NCI-H2196 treated with DMSO at 0.1 percent for 48 hours (cell line): ENCODE data around the gene PARD6G.
A peak's percentile ranks its signal among the peaks of the same experiment; 100 is the strongest.
"Not testable (repeated sequence)": the region's sequence is repeated elsewhere in the genome, so short reads cannot be mapped to it uniquely, and the experiment has no call there.

Source experiments
- DNase-seq: peaks from one replicate; lab custom pipeline; 2025; ENCODE audit not compliant: unreplicated experiment; lab: John Stamatoyannopoulos, UW

PARD6G gene

GRCh38 chr18:80247393-80247841 lies at the start of gene PARD6G:
TSS of gene PARD6G (minus strand) at chr18:80247514. CDS start at chr18:80247348, 166 bp downstream.
- peak; percentile 58 for DNase-seq

- DNase-seq, result not testable (repeated sequence)
Observed at GRCh38 chr18:80262241-80263033, 15.1 kb upstream of the PARD6G start.

- no peak for DNase-seq
Observed at GRCh38 chr18:80259610-80260009, 12.3 kb upstream of the PARD6G start.

GRCh38 chr18:80258640-80259039 lies 11.3 kb upstream of the PARD6G start:
- DNase-seq, result no peak

- not testable (repeated sequence) for DNase-seq
Observed at GRCh38 chr18:80257579-80258543, 10.5 kb upstream of the PARD6G start.

DNA sequence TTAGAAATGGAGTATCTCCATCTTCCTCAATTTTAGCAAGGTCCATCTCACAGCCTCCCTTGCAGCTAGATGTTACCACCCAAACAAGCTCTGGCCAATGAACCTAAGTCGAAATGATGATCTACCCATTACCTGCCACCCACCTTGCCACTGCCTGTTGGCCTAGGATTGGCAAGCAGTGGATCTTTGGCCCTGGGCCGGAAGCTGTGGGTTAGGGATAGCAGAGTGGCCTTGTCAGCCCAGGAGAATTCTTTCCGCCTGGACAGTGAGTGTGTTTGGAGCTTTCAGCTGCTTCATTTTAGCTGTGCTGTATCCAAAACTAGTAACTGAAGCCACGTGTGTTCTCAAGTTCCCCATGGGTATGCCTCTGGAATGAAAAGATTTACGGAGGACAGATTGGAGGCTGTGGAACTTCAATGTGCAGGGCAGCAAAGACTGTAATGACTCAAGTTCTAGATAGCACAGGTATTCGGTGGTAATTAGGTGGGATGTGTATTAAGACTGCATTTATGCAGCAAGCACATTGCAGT lies 7.7 kb upstream of the PARD6G start:
- no peak for DNase-seq

DNA sequence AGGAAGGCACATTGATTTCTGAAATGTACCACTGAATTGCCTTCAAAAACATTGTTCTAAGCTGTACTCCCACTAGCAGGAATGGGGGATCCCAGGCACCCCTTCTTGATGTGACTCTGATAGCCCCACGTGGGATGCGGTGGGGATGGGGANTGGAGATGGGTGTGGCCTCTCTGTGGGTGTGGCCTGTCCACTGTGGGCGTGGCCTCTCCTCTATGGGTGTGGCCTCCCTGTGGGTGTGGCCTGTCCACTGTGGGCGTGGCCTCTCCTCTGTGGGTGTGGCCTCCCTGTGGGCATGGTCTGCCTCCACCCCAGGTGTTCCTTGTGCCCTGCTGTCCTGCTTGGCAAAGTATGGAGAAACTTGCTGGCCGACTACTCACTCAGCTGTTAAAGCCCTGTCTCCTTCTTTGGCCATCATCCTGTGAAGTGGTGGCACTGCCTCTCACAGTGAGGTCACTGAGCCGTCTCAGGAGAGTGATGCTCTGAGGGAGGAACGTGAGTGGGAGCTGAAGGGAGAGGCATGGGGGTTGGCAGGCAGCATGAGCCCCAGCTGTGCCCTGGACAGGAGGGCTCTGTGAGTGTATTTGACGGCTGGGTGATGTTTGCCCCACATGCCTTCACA lies 6.7 kb upstream of the PARD6G start:
- no peak for DNase-seq

DNA sequence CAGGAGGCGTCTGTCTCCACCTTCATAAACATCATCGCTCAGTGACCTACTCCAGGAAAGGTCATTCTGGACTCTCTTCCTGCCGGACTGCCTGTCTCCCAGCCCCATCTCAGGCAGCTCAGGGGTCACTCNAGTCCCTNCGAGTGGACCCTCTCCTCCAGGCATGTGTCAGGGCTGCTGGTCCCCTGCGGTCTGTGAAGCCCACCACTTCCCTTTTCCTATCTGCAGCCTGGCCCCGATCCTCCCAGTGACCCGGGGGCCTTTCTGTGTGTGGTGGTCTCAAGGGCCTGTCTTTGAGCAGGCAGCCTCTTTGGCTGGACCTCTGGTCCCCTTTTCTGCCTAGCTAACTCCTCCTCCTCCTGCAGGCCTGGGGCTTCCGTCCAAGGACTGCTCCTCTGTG lies 5.9 kb upstream of the PARD6G start:
- no peak for DNase-seq

- no peak for DNase-seq
Observed at GRCh38 chr18:80252136-80252535, 4.8 kb upstream of the PARD6G start.

DNA sequence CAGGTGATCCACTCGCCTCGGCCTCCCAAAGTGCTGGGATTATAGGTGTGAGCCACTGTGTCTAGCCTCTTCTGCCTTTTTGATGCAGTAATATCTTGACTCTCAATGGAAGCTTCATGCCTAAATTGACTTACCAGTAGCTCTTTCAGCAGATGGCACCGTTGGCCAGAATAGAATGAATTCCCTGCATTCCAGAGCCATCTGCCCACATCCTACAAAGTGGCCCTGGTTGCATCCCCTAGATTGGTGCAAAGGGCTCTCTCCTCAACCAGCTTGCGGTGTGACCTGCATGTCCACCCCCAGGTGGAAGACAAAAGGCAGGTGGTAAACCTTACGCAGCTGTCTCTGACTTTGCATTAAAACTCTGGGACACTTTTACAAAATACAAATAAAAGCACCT lies 4.4 kb upstream of the PARD6G start:
- DNase-seq, result no peak

- no peak for DNase-seq
Observed at GRCh38 chr18:80250740-80251364, 3.5 kb upstream of the PARD6G start.

DNA sequence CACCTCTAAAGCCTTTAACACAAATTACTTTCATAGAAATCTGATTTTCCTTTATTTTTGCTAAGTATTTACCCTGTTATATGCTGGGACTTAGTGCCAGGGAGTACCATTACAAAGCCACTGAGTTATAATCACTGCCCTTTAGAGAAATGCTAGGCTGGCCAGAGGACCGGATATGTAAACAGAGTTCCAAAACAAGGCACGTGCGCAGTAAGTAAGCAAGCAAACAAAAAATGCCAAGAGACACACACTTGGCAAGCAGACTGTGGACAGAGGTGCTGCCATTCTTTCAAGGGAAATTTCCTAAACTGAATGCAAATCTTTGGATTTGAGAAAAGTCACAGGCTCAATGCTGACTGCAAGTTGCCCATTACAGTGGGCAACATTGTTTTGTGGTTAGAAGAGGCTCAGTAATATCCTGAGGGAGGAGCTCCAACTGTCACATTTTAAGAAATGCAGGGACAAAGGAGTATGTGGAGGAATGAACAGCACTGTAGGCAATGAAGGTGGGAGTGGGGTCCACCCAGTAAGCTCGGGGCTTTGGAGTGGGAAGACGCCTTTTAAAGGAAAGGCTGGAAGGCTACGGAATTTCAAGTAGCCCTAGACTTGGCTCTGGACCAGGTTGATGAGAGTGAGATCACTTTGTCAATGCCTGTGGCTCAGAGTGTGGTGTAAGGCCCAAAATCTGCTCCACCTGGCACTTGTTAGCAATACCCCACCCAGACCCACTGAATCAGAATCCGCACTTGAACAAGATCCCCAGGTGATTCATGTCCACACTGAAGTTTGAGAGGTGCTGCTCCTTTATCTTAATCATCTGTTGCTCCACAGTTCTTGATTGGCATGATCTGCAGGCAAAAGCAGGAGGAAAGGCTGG lies 2.1 kb upstream of the PARD6G start:
- peak; percentile 10 for DNase-seq

DNA sequence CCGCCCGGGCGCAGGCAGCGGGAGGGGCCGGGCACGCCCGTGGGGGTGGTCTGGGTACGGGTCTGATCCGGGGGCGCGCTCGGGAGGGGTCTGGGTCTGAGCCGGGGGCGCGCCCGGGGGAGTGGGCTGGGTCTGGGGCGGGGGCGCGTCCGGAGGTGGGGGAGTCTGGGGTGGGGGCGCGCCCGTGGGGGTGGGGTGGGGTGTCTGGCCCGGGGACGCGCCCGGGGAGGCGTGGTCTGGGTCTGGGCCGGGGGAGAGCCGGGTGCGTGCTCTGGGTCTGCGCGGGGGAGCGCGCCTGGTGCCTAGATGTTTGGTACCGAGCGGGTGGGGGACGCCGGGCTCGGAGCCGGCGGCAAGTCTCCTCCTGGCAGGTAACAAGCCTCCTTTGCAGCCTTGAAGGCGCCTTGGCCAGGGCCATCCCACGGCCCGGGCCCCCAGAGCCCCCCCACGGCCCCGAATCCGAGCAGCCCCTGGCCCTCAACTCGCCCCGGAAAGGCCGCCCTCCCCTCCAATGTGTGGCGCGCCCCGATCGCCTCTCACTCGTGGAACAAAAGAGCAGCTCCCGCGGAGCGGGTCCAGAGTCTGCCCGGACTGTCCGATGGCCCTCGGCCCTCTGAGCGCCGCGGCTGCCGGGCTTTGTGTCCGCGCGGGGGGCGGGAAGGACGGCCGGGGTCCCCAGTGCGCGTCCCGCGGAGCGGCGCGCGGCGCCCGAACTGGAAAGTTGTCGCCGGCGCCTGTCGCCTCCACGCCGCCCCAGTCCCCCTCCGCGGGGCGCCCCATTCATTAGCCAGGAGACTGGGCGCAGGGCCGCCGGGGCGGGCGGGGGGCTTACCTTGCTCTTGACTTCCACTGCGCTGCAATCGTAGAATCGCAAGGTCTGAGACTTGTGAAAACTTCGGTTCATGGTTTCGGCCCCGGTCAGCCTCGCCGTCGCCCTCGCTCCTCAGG lies 595 bp downstream of the PARD6G start:
- DNase-seq, result no peak

GRCh38 chr18:80245781-80246444 lies 1.4 kb downstream of the PARD6G start:
- no peak for DNase-seq

DNA sequence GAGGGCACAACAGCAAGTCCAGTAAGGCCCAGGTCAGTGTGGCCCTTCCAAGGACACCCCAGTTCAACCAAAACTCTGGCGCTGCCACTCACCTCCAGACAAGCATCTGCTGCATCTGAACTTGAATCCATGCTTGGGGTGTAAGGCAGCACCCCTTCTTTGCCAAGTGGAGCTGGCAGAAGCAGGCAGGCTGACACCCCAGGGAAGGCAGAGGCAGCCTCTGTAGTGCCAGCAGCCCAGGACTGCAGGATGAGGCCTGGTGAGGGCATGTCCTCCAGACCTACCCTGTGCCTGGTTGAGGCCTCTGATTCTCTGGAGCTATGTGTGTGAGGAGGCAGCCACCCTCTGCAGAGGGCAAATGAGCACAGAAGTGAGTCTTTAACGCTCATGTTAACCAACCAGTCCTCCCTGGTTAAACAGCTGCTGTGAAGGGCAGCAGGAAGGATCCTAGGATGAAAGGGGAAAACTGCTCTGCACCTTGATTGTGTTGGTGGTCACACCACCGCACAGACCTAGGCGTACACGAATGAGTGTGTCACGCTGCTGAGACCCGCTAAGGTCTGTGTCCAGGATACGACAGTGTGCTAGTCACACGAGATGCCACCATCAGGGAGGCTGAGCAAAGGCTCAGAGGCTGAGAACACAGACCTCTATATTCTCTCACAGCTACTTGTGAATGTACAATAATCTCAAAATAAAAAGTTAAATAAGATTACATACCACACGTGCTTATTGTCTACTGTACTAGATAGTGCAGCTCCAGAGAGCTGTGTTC lies 2.2 kb downstream of the PARD6G start:
- no peak for DNase-seq

DNA sequence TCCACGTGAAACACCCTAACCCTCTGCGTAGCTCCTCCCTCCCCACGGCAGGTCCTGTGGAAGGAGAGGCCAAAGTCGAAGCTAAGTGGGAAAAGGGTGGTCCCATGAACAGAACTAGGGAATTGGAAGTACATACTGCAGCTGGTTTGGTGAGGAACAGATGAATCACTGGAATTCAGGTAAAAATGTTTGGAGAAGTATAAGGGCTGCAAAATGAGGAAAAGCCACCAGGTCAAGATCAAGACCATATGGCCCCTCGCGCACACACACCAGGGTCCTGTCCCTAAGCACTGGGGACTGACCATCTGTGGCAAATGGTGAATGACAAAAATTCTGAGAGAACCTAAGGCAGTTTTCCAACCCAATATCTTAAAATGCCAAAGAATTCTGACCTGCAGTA lies 3.1 kb downstream of the PARD6G start:
- no peak for DNase-seq

DNA sequence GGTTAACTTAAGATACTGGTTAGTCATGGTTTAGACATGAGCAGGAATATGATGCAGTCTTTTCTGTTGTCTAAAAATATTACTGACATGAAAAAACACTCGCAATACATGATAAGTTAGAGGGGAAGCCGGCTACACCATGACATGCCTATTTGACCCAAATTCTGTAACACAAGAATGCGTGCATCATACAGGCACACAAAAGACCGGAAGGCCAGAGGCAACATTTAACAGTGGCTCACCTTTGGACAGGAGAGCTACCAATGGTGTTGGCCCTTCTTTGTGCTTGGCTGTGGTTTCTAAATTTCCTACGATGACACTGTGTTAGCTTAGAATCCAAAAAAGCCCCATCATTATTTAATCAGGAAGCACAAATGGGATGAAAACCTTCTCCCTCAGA lies 4.1 kb downstream of the PARD6G start:
- no peak for DNase-seq
